H1 (cell line): ENCODE results near the gene CAMTA1. TPM values are rescaled to one million over a fixed set of nuclear protein-coding genes. Genes with fewer than 3 reads are reported as not detected.

Source experiments
- CTCF ChIA-PET: fragments of 300-600 bp; sonication (Branson Sonifier 250); formaldehyde crosslinking; loops from one replicate; lab custom pipeline; 2021; ENCODE audit not compliant: partially characterized antibody; lab: Charles Lee
- POLR2A ChIA-PET: fragments of 300-600 bp; sonication (Branson Sonifier 250); formaldehyde crosslinking; loops from one replicate; lab custom pipeline; 2021; ENCODE audit warnings: inconsistent platforms; ENCODE audit not compliant: partially characterized antibody; lab: Charles Lee
- DNase-seq, 2 experiments: peaks; one replicate each; pipeline versions ENCODE4 v3.0.0 to v3.0.0-alpha.2; 2010 to 2022; ENCODE audit warnings: low spot score in 2 of 2, low read depth in 1 of 2, mixed read lengths in 1 of 2
- FAIRE-seq: peaks from 2 replicates; lab custom pipeline; 2011; peaks lifted over from hg19 to GRCh38; lab: Jason Lieb, UNC
- H2AFZ ChIP-seq: 2 replicates; pipeline ENCODE4 v1.8.1; 2012; ENCODE audit warnings: low read length, inconsistent platforms
- H2AK5ac ChIP-seq: 2 replicates; pipeline ENCODE4 v1.6.1; 2013; ENCODE audit warnings: low read depth, low read length
- H2BK120ac ChIP-seq: replicated peaks from 2 replicates; pipeline ENCODE3; 2013; ENCODE audit warnings: low read depth, low read length, inconsistent platforms
- H2BK12ac ChIP-seq: 2 replicates; pipeline ENCODE4 v1.6.1; 2013; ENCODE audit warnings: low read depth, low read length
- H2BK15ac ChIP-seq: 2 replicates; pipeline ENCODE4 v1.6.1; 2013; ENCODE audit warnings: low read length
- H2BK20ac ChIP-seq: 2 replicates; pipeline ENCODE4 v1.6.1; 2013; ENCODE audit warnings: low read length
- H2BK5ac ChIP-seq: 2 replicates; pipeline ENCODE4 v1.6.1; 2013; ENCODE audit warnings: low read depth, low read length
- H3K14ac ChIP-seq: 2 replicates; pipeline ENCODE4 v1.6.1; 2013; ENCODE audit warnings: inconsistent platforms; ENCODE audit not compliant: insufficient read length
- H3K18ac ChIP-seq: 2 replicates; pipeline ENCODE4 v1.6.1; 2013; ENCODE audit warnings: low read length; ENCODE audit errors: extremely low read depth
- H3K23ac ChIP-seq: 2 replicates; pipeline ENCODE4 v1.6.1; 2013; ENCODE audit warnings: inconsistent platforms; ENCODE audit not compliant: insufficient read length
- H3K23me2 ChIP-seq: 2 replicates; pipeline ENCODE4 v1.6.1; 2013; ENCODE audit warnings: low read depth, low read length
- H3K27ac ChIP-seq: 2 replicates; pipeline ENCODE4 v1.6.1; 2011; ENCODE audit warnings: low read depth, low read length, inconsistent platforms
- H3K27me3 ChIP-seq, 4 experiments: replicated peaks in 1 of 4; 1 replicate in 1 of 4; 2 replicates in 3 of 4; pipeline versions ENCODE4 v1.6.1 to v1.8.1; 2011 to 2013; ENCODE audit warnings: low read length in 3 of 4, mild to moderate bottlenecking in 3 of 4, inconsistent platforms in 2 of 4, mixed read lengths in 2 of 4, moderate library complexity in 1 of 4; ENCODE audit not compliant: control insufficient read depth in 3 of 4, insufficient read depth in 3 of 4; ENCODE audit errors: extremely low read depth in 1 of 4
- H3K36me3 ChIP-seq, 4 experiments: 2 replicates each; pipeline versions ENCODE4 v1.6.1 to v1.8.1; 2011 to 2013; ENCODE audit warnings: mild to moderate bottlenecking in 4 of 4, low read length in 3 of 4, moderate library complexity in 2 of 4, control low read depth in 1 of 4, inconsistent platforms in 1 of 4; ENCODE audit not compliant: insufficient read depth in 4 of 4, control insufficient read depth in 2 of 4
- H3K4ac ChIP-seq: replicated peaks from 2 replicates; pipeline ENCODE3; 2013; ENCODE audit warnings: low read length, low read depth, mixed read lengths, inconsistent platforms; ENCODE audit not compliant: insufficient read length
- H3K4me1 ChIP-seq, 4 experiments: replicated peaks in 1 of 4; 1 replicate in 1 of 4; 2 replicates in 3 of 4; pipeline versions ENCODE4 v1.6.1 to v1.8.1; 2011 to 2013; ENCODE audit warnings: low read length in 3 of 4, inconsistent platforms in 2 of 4, mixed read lengths in 1 of 4; ENCODE audit not compliant: insufficient read depth in 4 of 4, control insufficient read depth in 3 of 4
- H3K4me2 ChIP-seq, 2 experiments: 2 replicates each; pipeline versions ENCODE4 v1.6.1 to v1.8.1; 2011 to 2013; ENCODE audit warnings: low read depth in 2 of 2, low read length in 2 of 2, control low read depth in 1 of 2, inconsistent platforms in 1 of 2, mild to moderate bottlenecking in 1 of 2; ENCODE audit not compliant: insufficient read depth in 1 of 2
- H3K4me3 ChIP-seq, 4 experiments: fragments of 200-600, 300-600 bp in 1 of 4; sonication (generic), shearing (Covaris generic), sonication (Bioruptor Twin) in 1 of 4; 2 replicates each; pipeline versions ENCODE4 v1.5.1 to v1.8.1; 2011 to 2016; ENCODE audit warnings: low read length in 4 of 4, low read depth in 3 of 4, control low read depth in 2 of 4, inconsistent platforms in 2 of 4, mild to moderate bottlenecking in 2 of 4, mixed read lengths in 1 of 4, moderate library complexity in 1 of 4; ENCODE audit not compliant: insufficient read depth in 2 of 4; ENCODE audit errors: extremely low read depth in 1 of 4
- H3K56ac ChIP-seq: replicated peaks from 2 replicates; pipeline ENCODE3; 2013; ENCODE audit warnings: low read depth, mild to moderate bottlenecking, mixed read lengths, low read length, inconsistent platforms; ENCODE audit not compliant: insufficient read length
- H3K79me1 ChIP-seq: 2 replicates; pipeline ENCODE4 v1.6.1; 2013; ENCODE audit warnings: low read depth, low read length, control low read depth
- H3K79me2 ChIP-seq, 2 experiments: 2 replicates each; pipeline versions ENCODE4 v1.6.1 to v1.8.1; 2012 to 2013; ENCODE audit warnings: low read length in 2 of 2, mild to moderate bottlenecking in 2 of 2, inconsistent platforms in 1 of 2; ENCODE audit not compliant: insufficient read depth in 2 of 2, control insufficient read depth in 1 of 2
- H3K9ac ChIP-seq, 4 experiments: replicated peaks in 1 of 4; 1 replicate in 1 of 4; 2 replicates in 3 of 4; pipeline versions ENCODE4 v1.6.1 to v1.8.1; 2011 to 2013; ENCODE audit warnings: low read depth in 3 of 4, low read length in 3 of 4, control low read depth in 2 of 4, mild to moderate bottlenecking in 2 of 4, moderate library complexity in 2 of 4, inconsistent platforms in 1 of 4; ENCODE audit errors: extremely low read depth in 1 of 4
- H3K9me3 ChIP-seq, 2 experiments: 2 replicates each; pipeline versions ENCODE4 v1.6.1 to v1.8.1; 2012 to 2013; ENCODE audit warnings: mild to moderate bottlenecking in 2 of 2, moderate library complexity in 2 of 2, control low read depth in 1 of 2, inconsistent platforms in 1 of 2, low read depth in 1 of 2, low read length in 1 of 2, mixed read lengths in 1 of 2; ENCODE audit not compliant: insufficient read depth in 2 of 2
- H4K20me1 ChIP-seq, 2 experiments: replicated peaks in 1 of 2; 2 replicates each; pipeline versions ENCODE3 to v1.8.1; 2011 to 2013; ENCODE audit warnings: inconsistent platforms in 2 of 2, low read length in 2 of 2, mild to moderate bottlenecking in 1 of 2; ENCODE audit not compliant: insufficient read depth in 2 of 2, control insufficient read depth in 1 of 2
- H4K5ac ChIP-seq: 2 replicates; pipeline ENCODE4 v1.6.1; 2013; ENCODE audit warnings: low read length, low read depth, mixed read lengths, inconsistent platforms; ENCODE audit not compliant: insufficient read length
- H4K8ac ChIP-seq: 2 replicates; pipeline ENCODE4 v1.8.0; 2013; ENCODE audit warnings: mild to moderate bottlenecking, moderate library complexity, low read length, inconsistent platforms; ENCODE audit not compliant: insufficient read depth; ENCODE audit errors: extremely low read depth
- H4K91ac ChIP-seq: replicated peaks from 2 replicates; pipeline ENCODE3; 2013; ENCODE audit warnings: low read length, mixed read lengths, inconsistent platforms; ENCODE audit not compliant: insufficient read length
- ASH2L ChIP-seq: fragments of 200-600, 300-600 bp; sonication (generic); IDR thresholded peaks from one replicate; pipeline ENCODE4 v1.7.1; 2017; ENCODE audit warnings: low read length
- CHD2 ChIP-seq: IDR thresholded peaks from 2 replicates; pipeline ENCODE4 v1.6.1; 2012; ENCODE audit warnings: low read length, improper control_type of control experiment
- WGBS, 2 experiments: shearing (Covaris generic) in 1 of 2; methylation state at CpG; one replicate each; pipeline versions ENCODE4 v1.1.6 to v1.1.7; 2013 to 2015; ENCODE audit warnings: low lambda C conversion rate in 2 of 2, mixed read lengths in 2 of 2, inconsistent platforms in 1 of 2, low coverage in 1 of 2, missing lambda C conversion rate in 1 of 2; ENCODE audit not compliant: insufficient replicate concordance in 2 of 2, insufficient coverage in 1 of 2, insufficient read length in 1 of 2; ENCODE audit errors: extremely low coverage in 1 of 2, missing lambda C conversion rate in 1 of 2; 5-methylcytosine and 5-hydroxymethylcytosine counted together
- polyA plus RNA-seq, 7 experiments: library from polyadenylated mRNA; depleted of rRNA in 3 of 7; stranded (reverse) in 5 of 7; unstranded in 2 of 7; fragments of >200 nt in 5 of 7; fragments of 200-250 nt in 2 of 7; gene quantifications; 1 replicate in 5 of 7; 2 replicates in 1 of 7; 4 replicates in 1 of 7; pipeline versions ENCODE4 v1.2.1 to v1.2.3, GENCODE V29; 2011 to 2013; ENCODE audit warnings: missing spikeins in 2 of 7, mixed read lengths in 2 of 7
- total RNA-seq: library from RNA; stranded (reverse); fragmentation: NEBNext Ultra II Directional; extraction: Animal tissue kit (Norgen Biotek cat#: 25700); gene quantifications from 2 replicates; pipeline ENCODE4 v1.2.1, GENCODE V29; 2021

The CAMTA1 gene
- total and polyA plus RNA-seq, 2 of the 8 experiments (the other 6 are each of a cell fraction or from before 2014, with no cell fraction given) = 65.0 to 119 TPM

DNA sequence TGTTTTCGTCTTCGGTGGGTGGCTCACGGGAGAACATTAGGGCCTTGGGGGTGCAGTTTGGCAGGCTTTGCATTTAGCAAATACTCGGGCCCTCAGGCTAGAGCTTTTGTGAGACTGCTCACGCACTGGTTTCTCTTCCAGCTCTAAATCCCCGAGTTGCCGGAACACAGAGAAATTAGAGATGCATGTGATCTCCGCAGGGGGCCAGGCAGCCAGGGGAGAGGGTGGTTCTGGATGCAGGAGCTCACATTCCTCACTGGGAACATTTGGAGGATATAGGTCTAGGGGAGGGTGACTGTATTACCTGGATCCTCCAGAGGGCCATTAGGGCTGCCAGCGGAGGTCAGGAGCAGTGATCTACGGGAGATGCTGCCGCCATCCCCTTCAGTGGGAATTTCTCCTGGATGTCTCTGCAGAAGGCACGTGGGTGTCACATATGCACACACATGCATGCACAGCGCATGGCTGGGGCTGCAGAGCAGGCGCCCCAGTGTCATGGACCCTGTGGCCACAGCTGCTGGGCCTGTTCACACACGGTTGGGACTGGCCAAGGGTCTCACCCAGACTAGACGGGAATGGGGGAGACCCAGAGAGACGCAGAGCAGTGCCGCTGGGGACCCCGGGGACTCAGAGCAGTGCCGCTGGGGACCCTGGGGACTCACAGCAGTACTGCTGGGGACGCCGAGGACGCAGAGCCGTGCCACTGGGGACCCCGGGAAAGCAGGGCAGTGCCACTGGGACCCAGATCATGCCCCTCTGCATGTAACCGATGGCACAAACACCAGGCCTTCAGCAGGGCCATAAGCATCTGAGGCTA, 258.7 kb downstream of the CAMTA1 start:
- no peak overlapping the region for H3K56ac ChIP-seq
- DNase-seq = no peak
- TF ChIP-seq CHD2 = no peak
- TF ChIP-seq ASH2L = peak; percentile 11
- H2AFZ ChIP-seq = no peak overlapping the region
- H4K5ac ChIP-seq = no peak overlapping the region
- H3K4me3 ChIP-seq = no peak overlapping the region
- H3K4me1 ChIP-seq = peaks cover 0 to 11% (median 5%) of the 10 kb centered on the region in 4 experiments; a peak in 5 of 7 replicates
- peak overlapping the region; percentile 5 for H3K14ac ChIP-seq
- no peak overlapping the region for H3K9ac ChIP-seq
- H2BK20ac ChIP-seq = no peak overlapping the region
- no peak overlapping the region for H3K23ac ChIP-seq
- H3K79me2 ChIP-seq = no peaks in the 10 kb centered on the region
- no peak overlapping the region for H2BK5ac ChIP-seq
- no peaks in the 10 kb centered on the region for H4K20me1 ChIP-seq
- H3K18ac ChIP-seq = no peak overlapping the region
- H3K23me2 ChIP-seq = no peaks in the 10 kb centered on the region
- H3K27me3 ChIP-seq = no peaks in the 10 kb centered on the region
- H3K4me2 ChIP-seq = no peak overlapping the region
- no peak overlapping the region for H3K4ac ChIP-seq
- peak overlapping the region; percentile 46; the same call in 1 of the 2 replicates for H2BK15ac ChIP-seq
- FAIRE-seq = peak; percentile 7
- H2BK12ac ChIP-seq = no peak overlapping the region
- H2BK120ac ChIP-seq = no peak overlapping the region
- WGBS, 2 experiments = 86% methylated on average over 26 of the region's 26 CpGs; no CpG with 5 or more reads in 1 of the 2 experiments
- POLR2A ChIA-PET = no interaction called here
- CTCF ChIA-PET = interaction anchor here (0.6 to 11.3 kb wide), 32 partner anchors 10 to 417 kb away, joined by 3 to 107 read pairs (median 8); no protein-coding TSS in a partner anchor
- H3K9me3 ChIP-seq = no peaks in the 10 kb centered on the region
- no peak overlapping the region for H3K27ac ChIP-seq
- H3K79me1 ChIP-seq = no peaks in the 10 kb centered on the region
- H4K8ac ChIP-seq = no peak overlapping the region; the same call in 1 of the 2 replicates
- peak overlapping the region; percentile 46 for H4K91ac ChIP-seq
- no peak overlapping the region for H2AK5ac ChIP-seq
- H3K36me3 ChIP-seq = no peaks in the 10 kb centered on the region
